ENCODE data around the gene AKTIP. TPM values are rescaled to one million over a fixed set of nuclear protein-coding genes. Genes with fewer than 3 reads are reported as not detected.

Gene AKTIP
- total and polyA plus RNA-seq, 9 of the 15 experiments (the other 6 are each of a cell fraction or from before 2014, with no cell fraction given), result 3.0 to 10.7 (median 4.4) TPM

- peak in 1 of 3 experiments; percentile 46; a peak in 1 of 6 replicates for TF ChIP-seq ZBTB11 (CRISPR knock-in tag; IDR thresholded peaks at IDR 0.05)
- no peak for TF ChIP-seq ZNF277 (CRISPR knock-in tag; IDR thresholded peaks at IDR 0.05; ENCODE audit: borderline replicate concordance)
- TF ChIP-seq HDGF (IDR thresholded peaks at IDR 0.05), result no peak
- TF ChIP-seq ZNF644 (tag; IDR thresholded peaks at IDR 0.05; ENCODE audit: low read depth), result 0 out of 2 replicates have a peak, but pooled peaks have one; percentile 48
- 0 out of 2 replicates have a peak, but pooled peaks have one; percentile 19 for TF ChIP-seq JUND (IDR thresholded peaks at IDR 0.05; ENCODE audit: borderline replicate concordance, low read depth, low read length)
- TF ChIP-seq JUND (tag; IDR thresholded peaks at IDR 0.05; ENCODE audit: borderline replicate concordance, low read depth, low read length), result no peak
- TF ChIP-seq HMG20A (CRISPR knock-in tag; conservative IDR thresholded peaks at IDR 0.05), result 0 out of 2 replicates have a peak, but pooled peaks have one; percentile 71
- no peak for TF ChIP-seq ZBTB33 (CRISPR knock-in tag; IDR thresholded peaks at IDR 0.05)
- peak; percentile 64; the same call in 1 of the 2 replicates for TF ChIP-seq HES1 (IDR thresholded peaks at IDR 0.05; ENCODE audit: low read depth)
- TF ChIP-seq PML (IDR thresholded peaks at IDR 0.05; ENCODE audit: low read length), result peak; percentile 67; the same call in 1 of the 2 replicates
- TF ChIP-seq CREM (IDR thresholded peaks at IDR 0.05; ENCODE audit: low read depth), result 0 out of 2 replicates have a peak, but pooled peaks have one; percentile 5
- TF ChIP-seq FOSL1 (tag; conservative IDR thresholded peaks at IDR 0.05), result peak; percentile 74
- peak; percentile 89 for TF ChIP-seq CBFA2T3 (IDR thresholded peaks at IDR 0.05)
- TF ChIP-seq PCBP2 (IDR thresholded peaks at IDR 0.05; ENCODE audit: low read depth, low read length, poor library complexity, severe bottlenecking), result no peak
- peak; percentile 52; the same call in 1 of the 2 replicates for TF ChIP-seq HDAC2 (IDR thresholded peaks at IDR 0.05)
- peak; percentile 27; the same call in 1 of the 2 replicates for TF ChIP-seq EP400 (IDR thresholded peaks at IDR 0.05)
- no peak for TF ChIP-seq ZNF511 (CRISPR knock-in tag; IDR thresholded peaks at IDR 0.05)
These were observed 4.6 kb upstream of the AKTIP start (continued) for GRCh38 chr16:53507464-53508179.
